ENCODE results near the gene GAS6.
"Not testable (repeated sequence)": the region's sequence is repeated elsewhere in the genome, so short reads cannot be mapped to it uniquely, and the experiment has no call there.

The GAS6 gene

DNA sequence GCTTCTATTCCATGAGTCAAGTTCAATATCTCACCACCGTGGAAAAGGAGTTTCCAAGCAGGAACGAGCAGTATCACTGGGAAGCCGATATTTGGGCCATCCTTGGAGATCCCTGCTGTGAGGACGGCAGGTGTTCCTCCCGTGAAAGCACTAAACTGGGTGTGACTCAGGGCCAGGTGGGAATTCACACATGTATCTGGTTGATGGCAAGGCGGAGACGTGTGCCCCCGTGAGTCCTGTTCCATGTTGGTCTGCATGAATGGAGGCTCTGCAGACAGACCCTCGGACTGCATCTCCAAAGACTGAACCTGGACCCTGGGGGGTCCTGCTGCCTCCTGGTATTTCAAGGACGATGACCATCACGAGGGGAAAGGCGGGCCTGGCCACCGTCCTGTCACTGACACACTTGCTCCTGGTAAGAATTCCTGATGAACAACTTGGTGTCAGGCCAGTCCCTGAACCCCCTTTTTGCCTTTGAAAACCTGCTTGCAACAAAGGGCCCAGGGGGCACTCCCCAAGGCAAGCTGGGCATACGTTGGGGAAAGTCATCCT, 22.8 kb upstream of the GAS6 start:
- DNase-seq = no peak

DNA sequence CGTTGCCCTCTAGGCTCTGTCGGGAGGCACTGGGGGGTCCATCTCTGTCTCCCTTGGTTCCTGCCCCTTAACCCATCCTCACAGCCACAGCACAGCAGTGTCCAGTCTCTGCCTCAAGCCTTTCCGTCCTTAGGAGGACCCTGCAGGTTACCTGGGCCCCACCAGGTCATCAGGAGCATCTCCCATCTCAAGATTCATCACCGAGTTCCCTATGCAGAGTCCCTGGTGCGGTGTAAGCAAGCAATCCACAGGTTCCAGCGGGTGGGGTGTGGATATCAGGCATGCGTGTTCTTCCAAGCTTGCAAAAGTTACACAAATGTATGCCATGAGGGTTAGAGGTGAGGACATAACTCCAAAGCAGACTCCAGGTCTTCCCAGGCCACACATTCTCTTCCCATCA, 20.9 kb upstream of the GAS6 start:
- no peak for DNase-seq

DNA sequence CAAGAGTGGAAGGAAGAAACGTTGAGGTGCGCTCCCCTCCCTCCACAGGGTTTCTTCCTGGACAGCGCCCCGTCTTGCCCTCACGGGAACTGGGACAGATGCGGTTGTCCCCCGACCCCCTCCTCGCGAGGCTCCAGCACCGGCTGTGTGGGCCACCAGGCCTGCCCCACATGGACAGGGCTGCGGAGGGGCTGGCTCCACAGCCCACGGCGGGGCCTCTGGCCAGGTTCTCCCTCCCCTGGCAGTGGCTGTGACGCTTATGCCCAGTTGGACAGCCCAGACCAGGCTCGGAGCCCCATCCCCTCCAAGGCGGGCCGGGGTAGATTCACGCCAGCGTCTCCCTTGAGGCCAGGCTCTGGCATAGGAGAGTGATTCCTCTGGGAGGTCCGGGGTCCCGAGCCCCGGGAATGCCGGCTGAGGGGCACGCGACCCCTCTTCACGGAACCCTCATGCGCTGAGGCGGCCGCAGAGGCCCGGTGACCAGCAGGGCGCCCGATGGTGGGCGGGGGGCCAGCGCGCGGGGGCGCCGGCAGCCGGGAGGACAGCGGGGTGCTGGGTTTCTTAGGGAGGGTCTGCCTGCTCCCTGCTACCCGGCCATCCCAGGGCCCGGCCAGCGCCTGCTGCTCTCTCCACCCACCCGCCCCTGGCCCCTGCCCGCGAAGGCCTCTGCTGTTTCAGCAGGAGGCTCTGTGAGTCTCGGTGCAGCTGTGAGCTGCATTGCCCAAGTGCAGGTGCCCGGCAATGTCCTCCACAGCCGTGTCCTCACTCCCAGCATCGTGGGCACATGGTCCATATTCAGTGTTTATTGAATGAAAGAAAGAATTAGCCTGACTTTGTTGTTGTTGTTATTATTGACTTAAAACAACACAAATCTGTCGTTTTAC, 20.3 kb upstream of the GAS6 start:
- no peak for DNase-seq

DNA sequence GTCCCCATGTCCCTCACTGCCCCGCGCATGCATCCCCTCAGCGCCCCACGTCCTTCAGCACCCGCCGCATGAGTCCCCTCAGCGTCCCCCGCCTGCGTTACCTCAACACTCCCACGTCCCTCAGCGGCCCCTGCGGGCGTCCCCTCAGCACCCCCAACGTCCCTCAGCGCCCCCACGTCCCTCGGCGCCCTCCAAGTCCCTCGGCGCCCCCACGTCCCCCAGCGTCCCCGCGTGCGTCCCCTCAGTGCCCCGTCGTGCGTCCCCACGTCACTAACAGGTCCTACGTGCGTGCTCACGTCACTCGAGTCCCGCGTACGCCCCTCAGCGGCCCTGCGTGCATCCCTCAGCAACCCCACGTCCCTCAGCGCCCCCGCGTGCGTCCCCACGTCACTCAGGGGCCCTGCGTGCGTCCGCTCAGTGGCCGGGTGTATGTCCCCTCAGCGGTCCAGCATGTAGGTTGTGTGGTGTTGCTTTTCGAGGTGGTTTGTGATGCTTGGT, 19.5 kb upstream of the GAS6 start:
- DNase-seq = no peak

DNA sequence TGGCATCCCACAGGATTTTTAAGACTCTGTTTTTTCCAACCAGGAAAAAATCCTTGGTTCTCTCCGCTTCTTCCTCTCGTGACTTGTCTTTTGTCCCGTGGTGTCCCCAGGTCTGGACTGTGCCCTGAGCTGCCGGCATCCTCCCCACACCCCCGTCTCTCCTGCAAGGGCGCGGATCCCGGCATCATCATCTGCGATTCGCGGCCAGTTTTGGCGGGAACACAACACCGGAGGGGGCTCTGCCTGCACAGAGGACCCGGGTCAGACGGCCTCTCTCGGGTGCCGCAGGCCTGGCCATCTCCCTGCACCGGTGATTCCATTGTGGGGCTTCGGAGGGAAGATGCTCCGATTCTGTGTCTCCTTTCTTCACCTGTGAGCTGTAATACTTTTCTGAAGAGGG, 18.8 kb upstream of the GAS6 start:
- no peak for DNase-seq

DNA sequence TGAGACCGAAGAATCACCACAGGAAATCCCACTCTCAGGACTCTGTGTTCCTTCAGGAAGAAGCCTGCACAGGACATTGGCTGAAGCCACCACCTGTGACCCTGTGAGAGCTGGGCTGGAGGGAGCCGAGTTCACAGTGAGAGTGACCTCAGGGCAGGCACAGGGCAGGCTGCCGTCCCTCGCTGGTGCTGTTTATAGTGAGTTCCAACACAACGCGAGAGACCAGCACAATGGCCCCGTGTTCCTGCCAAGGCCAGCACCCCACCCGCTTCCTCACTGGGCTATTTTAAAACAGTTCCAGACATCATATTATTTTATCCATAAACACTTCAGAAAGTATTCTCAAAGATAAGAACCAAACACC, 18.4 kb upstream of the GAS6 start:
- no peak for DNase-seq

DNA sequence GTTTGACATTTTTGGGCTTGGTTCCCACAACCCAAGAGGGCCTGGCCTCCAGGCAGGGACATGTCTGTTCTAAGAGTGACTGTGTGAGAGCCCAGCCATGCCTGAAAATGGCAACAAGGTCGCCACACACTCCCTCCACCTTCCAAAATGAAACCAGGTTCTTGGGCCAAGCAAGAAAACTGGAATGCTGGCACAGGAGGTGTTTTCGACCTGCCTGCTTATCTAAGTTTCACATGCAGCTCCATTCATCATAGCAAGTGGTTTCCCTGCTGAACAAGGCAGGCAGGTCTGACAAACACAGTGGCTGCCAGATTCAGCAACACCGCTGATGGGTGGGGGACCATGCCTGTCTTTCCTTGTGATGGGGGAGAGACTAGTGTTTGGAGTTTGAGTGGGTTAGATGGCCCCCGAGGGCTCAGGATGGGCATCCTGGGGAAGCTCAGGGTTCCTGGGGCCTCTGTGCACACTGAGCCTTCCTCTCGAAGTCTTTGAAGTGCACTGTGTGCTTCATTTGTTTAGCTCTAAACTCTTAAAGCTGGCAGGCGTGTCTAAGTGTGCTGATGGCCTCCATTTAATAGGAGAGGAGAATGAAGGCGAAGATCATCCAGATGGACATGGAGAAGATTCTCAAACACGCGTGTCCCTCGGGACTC, 17.9 kb upstream of the GAS6 start:
- no peak for DNase-seq

DNA sequence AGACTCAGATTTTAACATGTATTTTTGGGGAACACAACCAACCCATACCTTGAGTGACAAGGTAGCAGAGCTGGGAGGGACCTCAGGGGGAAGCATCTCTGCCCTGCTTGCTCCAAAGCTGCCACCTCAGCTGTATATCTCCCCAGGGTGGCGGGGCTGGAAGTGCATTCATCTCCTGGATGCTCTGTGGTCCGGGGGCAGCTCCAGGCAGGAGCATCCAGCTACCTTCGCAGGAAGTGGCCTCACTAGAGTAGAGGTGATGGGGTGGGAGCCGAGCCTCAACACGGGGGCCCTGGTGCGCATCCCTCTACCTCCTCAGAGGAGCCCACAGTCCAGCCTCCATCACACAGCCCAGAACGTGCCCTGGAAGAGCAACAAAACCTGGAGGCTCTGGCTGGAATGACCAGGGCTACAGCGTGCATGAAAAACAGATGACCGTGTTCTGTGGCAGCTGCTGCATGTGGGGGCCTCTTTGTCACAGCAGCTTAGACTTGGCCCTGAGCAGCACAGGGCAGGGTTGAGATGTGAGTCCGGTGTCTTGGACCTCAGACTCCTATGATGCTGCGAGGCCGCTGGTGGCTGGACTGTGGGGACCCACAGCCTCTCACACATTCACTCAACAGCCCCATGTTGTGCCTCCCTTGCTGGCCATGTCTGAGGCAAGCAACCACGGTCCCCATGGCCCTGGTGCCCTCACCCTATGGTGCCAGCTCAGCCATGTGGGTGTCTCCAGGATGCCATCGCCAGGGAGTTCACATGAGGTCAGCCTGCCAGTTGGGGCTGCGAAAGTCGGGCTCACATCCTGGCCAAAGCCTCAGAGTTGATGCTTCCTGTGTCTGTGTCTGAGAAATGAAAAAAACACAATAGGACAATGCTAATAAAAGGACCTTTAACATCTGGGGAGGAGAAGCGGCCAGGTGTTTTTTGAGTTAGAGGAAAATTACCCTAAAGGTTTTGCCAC, 17.1 kb upstream of the GAS6 start:
- DNase-seq = no peak

DNA sequence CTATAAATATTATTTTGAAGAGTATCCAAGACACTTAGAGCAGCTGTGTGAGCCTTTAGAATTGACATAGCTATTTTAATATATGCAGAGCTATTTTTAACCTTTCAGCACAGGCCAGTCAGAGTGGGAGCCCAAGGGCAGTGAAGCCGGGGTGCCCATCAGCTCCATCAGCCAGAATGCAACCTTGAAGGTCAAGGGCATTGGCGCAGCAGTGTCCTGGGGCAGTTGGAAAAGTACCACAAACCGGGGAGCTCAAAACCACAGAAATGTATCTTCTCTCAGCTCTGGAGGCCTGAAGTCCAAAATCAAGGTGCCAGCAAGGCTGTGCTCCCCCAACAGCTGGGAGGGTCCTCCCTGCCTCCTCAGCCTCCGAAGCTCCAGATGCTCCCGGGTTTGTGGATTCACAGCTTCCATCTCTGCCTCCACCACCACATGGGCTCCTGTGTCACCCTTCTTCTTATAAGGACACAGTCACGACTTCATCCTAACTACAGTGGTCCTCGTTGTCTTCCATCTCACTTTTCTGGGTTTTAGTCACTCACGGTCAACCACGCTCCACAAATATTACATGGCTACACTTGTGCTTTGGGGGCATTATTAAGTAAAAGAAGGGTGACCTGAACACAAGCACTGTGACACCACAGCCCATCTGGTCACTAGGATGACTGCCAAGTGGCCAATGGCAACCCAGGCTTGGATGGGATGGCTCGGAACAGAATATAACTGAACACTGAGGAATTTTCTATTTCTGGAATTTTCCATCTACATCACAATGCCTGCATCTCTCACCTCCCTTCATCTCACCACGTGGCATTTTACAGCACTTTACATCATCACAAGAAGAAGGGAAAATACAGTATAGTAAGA, 15.9 kb upstream of the GAS6 start:
- DNase-seq = no peak

DNA sequence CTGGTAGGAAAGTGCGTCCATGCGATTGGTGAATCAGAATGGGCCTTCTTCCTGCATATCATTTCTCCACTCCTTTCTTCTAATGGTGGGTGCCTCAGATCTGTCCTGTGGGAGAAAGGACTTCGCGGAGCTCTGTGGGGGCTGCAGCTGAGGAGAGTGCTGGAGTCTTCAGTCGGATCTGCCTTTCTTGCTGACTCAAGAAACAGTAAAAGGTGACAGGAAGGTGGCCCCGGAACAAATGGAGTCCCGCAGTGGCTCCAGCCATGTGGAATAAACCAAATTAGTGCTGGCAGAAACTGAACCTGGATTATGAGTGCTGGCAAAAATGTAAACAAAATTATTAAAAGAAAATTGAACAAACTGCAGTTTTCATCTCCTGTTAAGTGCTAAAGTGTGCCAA, 15.1 kb upstream of the GAS6 start:
- DNase-seq = no peak

DNA sequence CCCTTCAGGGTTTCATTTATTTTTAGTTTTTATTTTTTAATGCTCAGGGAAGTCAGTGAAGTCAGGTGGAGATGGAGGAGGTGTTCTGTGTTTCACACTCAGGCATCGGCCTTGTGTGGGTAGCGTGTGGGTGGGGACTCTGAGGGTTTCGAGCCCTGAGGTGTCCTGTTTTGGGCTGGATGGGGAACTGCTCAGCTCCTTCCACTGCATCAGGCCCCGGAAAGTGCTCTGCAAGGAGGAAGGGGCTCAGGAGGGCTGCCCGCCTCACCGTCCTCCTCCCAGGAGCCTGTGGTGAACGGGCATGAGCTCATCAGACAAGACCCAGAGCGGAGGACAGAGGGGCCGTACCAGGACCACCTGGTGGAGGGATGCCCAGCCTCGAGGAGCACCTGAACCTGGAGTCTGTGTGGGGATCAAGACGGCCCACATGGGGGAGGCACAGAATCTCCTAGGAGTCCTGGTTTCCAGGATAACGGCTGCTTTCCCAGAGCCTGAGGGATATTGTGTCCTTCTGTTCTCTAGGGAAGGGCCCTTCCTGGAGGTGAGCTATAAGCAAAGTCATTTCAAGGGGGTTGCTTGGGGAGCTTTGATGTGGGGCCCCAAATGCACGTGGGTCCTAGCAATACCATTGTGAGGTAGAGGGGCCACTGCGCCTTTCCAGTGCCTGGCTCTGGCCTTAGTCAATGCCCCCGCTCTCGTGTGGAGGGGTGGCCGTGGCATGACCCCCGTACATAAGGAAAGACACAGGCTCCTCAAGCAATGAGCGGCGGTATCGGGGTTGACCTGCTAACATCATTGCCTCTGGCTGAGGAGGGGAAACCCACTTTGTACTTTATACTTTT, 13.5 kb upstream of the GAS6 start:
- no peak for DNase-seq

DNA sequence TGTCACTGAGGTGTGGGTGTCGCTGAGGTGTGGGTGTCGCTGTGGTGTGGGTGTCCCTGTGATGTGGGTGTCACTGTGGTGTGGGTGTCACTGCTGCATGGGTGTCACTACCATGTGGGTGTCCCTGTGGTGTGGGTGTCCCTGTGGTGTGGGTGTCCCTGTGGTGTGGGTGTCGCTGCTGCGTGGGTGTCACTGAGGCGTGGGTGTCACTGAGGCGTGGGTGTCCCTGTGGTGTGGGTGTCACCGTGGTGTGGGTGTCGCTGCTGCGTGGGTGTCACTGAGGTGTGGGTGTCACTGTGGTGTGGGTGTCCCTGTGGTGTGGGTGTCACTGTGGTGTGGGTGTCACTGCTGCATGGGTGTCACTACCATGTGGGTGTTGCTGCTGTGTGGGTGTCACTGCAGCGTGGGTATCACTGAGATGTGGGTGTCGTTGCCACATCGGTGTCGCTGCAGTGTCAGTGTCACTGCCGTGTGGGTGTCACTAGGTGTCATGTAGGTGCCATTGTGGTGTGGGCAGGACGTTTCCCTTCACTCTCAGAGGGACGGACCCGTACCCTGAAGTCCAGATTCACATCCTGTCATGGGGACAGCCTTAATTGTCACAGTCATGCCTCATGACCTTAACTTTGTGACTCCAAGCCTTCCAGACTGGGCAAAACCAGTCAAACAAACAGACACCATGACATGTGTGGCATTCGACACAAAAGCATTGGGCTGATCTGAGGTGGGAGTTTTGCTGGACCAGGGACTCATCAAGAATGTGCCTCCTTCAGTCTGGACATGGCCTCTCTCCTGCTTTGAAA, 12.7 kb upstream of the GAS6 start:
- DNase-seq = no peak

DNA sequence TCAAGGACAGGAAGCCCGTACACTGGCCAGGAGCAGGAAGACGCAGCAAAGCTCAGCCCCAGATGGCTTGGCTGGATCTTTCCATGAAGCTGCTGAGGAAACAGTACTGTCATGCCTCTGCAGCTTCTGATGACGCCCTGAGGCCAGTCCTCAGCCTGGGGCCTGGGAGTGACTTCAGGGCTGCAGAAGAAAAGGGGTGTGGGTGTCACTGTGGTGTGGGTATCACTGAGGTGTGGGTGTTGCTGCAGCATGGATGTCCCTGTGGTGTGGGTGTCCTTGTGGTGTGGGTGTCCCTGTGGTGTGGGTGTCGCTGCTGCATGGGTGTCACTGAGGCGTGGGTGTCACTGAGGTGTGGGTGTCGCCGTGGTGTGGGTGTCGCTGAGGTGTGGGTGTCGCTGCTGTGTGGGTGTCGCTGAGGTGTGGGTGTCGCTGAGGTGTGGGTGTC, 12.0 kb upstream of the GAS6 start:
- DNase-seq = no peak

DNA sequence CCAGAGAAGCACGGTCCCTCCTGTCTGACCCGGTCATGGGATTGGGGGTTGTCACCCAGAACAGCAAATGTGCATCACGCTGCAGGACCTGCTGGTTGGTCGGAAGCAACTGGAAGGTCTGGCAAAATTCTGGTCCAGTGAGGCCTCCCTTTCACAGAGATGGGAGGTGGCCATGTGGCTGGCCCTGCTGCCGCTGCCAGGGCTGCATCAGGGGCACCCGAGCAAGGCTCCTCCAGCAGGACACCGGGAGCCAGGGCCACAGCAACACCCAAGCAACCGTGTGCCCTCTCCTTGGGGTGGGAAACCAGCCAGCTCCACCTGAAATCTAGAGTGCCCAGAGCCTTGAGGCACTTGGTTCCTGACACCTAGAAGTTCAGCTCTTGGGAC, 11.5 kb upstream of the GAS6 start:
- DNase-seq = no peak

DNA sequence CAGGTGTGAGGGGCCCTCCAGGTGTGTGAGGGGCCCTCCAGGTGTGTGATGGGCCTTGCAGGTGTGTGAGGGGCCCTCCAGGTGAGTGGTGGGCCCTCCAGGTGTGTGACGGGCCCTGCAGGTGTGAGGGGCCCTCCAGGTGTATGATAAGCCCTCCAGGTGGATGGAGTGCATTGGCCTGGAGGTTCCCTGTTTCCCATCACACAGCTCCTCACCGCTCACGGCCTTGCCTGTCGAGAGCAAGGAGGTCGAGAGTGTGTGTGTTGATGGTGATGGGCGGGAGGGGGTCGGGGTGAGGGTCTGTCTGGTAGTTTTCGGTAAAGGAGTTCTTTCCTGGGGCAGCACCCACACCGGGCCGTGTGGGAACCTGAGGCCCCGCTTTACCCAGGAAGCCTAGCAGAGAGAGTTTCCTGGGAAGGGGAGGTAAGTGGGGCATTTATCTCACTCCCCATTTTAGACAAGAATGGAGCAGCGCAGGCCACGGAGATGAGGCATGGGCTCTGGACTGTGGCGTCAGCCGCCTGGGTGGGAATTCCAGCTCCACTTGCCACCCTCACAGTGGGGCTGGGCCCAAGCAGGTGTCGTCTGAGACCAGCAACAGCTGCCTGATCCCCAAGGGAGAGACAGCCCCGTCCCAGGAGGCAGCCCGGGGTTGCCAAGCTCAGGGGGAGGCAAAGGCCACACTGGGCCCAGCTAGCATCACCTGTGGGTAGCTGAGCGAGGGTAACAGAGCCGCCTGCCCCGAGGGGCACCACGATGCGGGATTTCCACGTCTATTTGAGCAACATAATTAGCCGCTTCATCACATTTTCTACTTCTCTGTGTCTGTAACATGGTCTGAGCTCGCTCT, 10.9 kb upstream of the GAS6 start:
- no peak for DNase-seq

DNA sequence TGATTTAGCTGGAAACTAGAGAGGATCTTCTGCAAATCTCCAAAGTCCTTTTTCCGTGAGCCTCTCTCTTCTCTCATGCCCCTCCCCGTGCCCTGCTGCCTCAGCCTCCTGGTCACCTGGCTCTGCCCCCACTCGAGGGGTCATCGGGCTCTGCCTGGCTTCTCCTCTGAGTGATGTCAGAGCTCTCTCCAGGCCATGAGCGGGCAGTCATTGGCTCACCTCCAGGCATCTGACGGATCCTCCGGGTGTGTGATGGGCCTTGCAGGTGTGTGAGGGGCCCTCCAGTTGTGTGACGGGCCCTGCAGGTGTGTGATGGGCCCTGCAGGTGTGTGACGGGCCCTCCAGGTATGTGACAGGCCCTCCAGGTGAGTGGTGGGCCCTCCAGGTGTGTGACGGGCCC, 10.3 kb upstream of the GAS6 start:
- no peak for DNase-seq

DNA sequence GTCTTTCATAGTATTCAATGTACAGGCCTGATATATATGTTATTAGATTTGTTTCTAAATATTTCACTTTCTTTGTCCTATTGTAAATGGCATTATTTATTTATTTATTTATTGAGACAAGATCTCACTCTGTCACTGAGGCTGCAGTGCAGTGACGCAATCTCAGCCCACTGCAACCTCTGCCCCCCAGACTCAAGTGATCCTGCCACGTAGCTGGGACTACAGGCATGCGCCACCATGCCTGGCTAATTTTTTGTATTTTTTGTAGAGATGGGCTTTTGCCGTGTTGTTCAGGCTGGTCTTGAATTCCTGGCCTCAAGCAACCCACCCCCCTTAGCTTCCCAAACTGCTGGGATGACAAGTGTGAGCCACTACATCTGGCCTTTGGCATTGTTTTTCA, 5.4 kb upstream of the GAS6 start:
- DNase-seq = no peak

DNA sequence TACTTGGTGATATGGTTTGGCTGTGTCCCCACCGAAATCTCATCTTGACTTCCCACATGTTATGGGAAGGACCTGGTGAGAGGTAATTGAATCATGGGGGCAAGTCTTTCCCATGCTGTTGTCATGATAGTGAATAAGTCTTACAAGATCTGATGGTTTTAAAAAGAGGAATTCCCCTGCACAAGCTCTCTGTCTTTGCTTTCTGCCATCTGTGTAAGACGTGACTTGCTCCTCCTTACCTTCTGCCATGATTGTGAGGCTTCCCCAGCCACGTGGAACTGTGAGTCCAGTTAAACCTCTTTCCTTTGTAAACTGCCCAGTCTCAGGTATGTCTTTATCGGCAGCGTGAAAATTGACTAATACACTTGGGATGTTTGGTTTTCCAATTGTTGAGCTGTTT, 4.0 kb upstream of the GAS6 start:
- not testable (repeated sequence) for DNase-seq

DNA sequence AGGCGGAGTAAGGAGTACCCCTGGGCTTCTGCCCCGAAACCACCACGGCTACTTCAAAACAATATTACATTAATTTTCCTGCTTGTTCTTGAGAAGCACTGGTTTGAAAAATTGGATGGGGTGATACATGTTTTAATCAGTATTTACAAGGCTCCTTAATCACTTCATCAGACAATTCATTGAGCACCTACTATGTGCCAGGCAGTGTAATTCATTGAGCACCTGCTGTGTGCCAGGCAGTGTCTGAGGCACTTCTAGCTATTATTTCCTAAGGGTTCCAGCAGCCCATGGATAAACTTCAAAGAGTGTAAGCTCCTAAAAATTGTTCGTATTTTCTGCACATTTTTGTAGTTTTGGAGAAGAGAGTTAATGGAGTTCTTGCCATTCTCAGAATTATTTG, 1.6 kb upstream of the GAS6 start:
- DNase-seq = no peak

All from activated CD4-positive, alpha-beta T cell treated with anti-CD3 and anti-CD28 coated beads, Interleukin-2, amount 50 U/mL, for 1 hour (primary cell).